Panc1 (cell line): ENCODE results near the gene GAL3ST3.

Source experiments
- CTCF ChIP-seq: fragments of 450-650 bp; IDR thresholded peaks from 2 replicates; pipeline ENCODE4 v1.5.1; 2017; ENCODE audit warnings: mild to moderate bottlenecking
- POLR2AphosphoS5 ChIP-seq: IDR thresholded peaks from 2 replicates; pipeline ENCODE4 v1.6.1; 2012; ENCODE audit warnings: mild to moderate bottlenecking, low read depth, low read length, moderate library complexity
- REST ChIP-seq, 2 experiments: IDR thresholded peaks; 2 replicates each; pipeline ENCODE4 v1.6.1; 2011 to 2012; ENCODE audit warnings: low read depth in 2 of 2, control low read depth in 1 of 2, low read length in 1 of 2, mild to moderate bottlenecking in 1 of 2, moderate library complexity in 1 of 2; ENCODE audit not compliant: insufficient read depth in 1 of 2
- SIN3A ChIP-seq: IDR thresholded peaks from 2 replicates; pipeline ENCODE4 v1.6.1; 2012; ENCODE audit warnings: low read depth, mild to moderate bottlenecking, low read length, moderate library complexity, borderline replicate concordance; ENCODE audit not compliant: insufficient read depth

GRCh38 chr11:65997286-65997685, 51.7 kb downstream of the GAL3ST3 start:
- no peak for TF ChIP-seq REST (IDR thresholded peaks at IDR 0.05; ENCODE audit: insufficient read depth in 1 of 2, low read depth in 2 of 2, low read length in 1 of 2)
- no peak for TF ChIP-seq CTCF
- no peak for TF ChIP-seq SIN3A
- no peak for TF ChIP-seq POLR2AphosphoS5
